Stimulated activated CD8-positive, alpha-beta memory T cell treated with anti-CD3 and anti-CD28 coated beads, Interleukin-12 subunit alpha, Interleukin-12 subunit beta, amount 100 ng/mL, for 24 hours (primary cell): Measurements from ENCODE around the gene RALGAPA1.
"Not testable (repeated sequence)": the region's sequence is repeated elsewhere in the genome, so short reads cannot be mapped to it uniquely, and the experiment has no call there.

Experiments used
- DNase-seq: peaks from one replicate; pipeline ENCODE4 v3.0.0-alpha.2; 2020; ENCODE audit errors: extremely low read depth

Gene RALGAPA1

GRCh38 chr14:35701531-35701930, 107.6 kb downstream of the RALGAPA1 start:
- no peak for DNase-seq

- no peak for DNase-seq
Observed at GRCh38 chr14:35699791-35700444, 109.2 kb downstream of the RALGAPA1 start.

- DNase-seq = no peak
Observed at GRCh38 chr14:35696575-35696974, 112.5 kb downstream of the RALGAPA1 start.

- no peak for DNase-seq
Observed at GRCh38 chr14:35696119-35696518, 113.0 kb downstream of the RALGAPA1 start.

GRCh38 chr14:35695647-35696046, 113.4 kb downstream of the RALGAPA1 start:
- no peak for DNase-seq

- no peak for DNase-seq
Observed at GRCh38 chr14:35695072-35695471, 114.0 kb downstream of the RALGAPA1 start.

- no peak for DNase-seq
Observed at GRCh38 chr14:35689000-35689460, 120.1 kb downstream of the RALGAPA1 start.

GRCh38 chr14:35688126-35688826, 120.8 kb downstream of the RALGAPA1 start:
- no peak for DNase-seq

- DNase-seq = no peak
Observed at GRCh38 chr14:35687335-35687939, 121.7 kb downstream of the RALGAPA1 start.

GRCh38 chr14:35683688-35684087, 125.4 kb downstream of the RALGAPA1 start:
- not testable (repeated sequence) for DNase-seq

GRCh38 chr14:35682802-35683201, 126.3 kb downstream of the RALGAPA1 start:
- no peak for DNase-seq

GRCh38 chr14:35678403-35679028, 130.6 kb downstream of the RALGAPA1 start:
- no peak for DNase-seq

GRCh38 chr14:35669782-35670181, 139.3 kb downstream of the RALGAPA1 start:
- DNase-seq = no peak

GRCh38 chr14:35666429-35667043, 142.6 kb downstream of the RALGAPA1 start:
- DNase-seq = no peak

- DNase-seq = no peak
Observed at GRCh38 chr14:35661875-35662274, 147.2 kb downstream of the RALGAPA1 start.

- no peak for DNase-seq
Observed at GRCh38 chr14:35653045-35653444, 156.1 kb downstream of the RALGAPA1 start.

GRCh38 chr14:35643513-35643912, 165.6 kb downstream of the RALGAPA1 start:
- DNase-seq = no peak

GRCh38 chr14:35637851-35638250, 171.2 kb downstream of the RALGAPA1 start:
- no peak for DNase-seq

GRCh38 chr14:35637269-35637668, 171.8 kb downstream of the RALGAPA1 start:
- no peak for DNase-seq

GRCh38 chr14:35632676-35633075, 176.4 kb downstream of the RALGAPA1 start:
- no peak for DNase-seq

- no peak for DNase-seq
Observed at GRCh38 chr14:35632271-35632670, 176.8 kb downstream of the RALGAPA1 start.
